ENCODE data around the gene HECW1.

The HECW1 gene

DNA sequence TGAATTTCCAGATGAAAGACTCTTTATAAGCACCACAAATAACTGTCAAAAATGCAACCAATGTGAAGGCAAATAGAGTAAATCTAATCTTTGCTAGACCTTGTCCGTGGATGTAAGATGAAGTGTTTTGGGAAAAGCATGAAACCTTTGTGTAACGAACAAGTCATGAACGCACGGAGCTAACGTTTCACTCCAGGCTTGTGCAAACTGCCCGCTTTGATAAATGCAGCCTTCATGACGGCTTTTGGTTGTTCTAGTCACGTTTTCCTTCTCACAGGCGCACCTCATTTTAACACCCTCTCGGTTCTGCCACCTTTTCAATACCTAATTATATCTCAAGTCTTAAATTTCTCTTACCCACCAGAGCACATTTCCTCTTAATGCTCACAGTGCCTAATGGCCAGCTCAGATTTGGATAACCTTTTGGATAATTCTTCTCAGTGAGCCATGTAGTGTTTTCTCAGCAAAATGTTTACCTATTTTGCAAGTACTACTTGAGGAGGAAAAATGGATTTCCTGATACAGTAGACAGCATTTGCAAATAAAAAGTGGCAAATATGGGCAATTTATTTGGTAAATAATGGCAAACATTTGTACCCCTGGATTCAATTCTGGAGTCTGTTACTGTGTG lies 63.2 kb downstream of the HECW1 start:
- no peak for DNase-seq
- H3K27me3 ChIP-seq (replicated peaks) = no peaks in the 10 kb centered on the region
- H3K27ac ChIP-seq = no peak overlapping the region
- in situ Hi-C loops (cut with HindIII; ENCODE audit: low pct_ligation_motif_present, low sequenced_read_pairs) = no loop called here
- TF ChIP-seq, protein P1, sequence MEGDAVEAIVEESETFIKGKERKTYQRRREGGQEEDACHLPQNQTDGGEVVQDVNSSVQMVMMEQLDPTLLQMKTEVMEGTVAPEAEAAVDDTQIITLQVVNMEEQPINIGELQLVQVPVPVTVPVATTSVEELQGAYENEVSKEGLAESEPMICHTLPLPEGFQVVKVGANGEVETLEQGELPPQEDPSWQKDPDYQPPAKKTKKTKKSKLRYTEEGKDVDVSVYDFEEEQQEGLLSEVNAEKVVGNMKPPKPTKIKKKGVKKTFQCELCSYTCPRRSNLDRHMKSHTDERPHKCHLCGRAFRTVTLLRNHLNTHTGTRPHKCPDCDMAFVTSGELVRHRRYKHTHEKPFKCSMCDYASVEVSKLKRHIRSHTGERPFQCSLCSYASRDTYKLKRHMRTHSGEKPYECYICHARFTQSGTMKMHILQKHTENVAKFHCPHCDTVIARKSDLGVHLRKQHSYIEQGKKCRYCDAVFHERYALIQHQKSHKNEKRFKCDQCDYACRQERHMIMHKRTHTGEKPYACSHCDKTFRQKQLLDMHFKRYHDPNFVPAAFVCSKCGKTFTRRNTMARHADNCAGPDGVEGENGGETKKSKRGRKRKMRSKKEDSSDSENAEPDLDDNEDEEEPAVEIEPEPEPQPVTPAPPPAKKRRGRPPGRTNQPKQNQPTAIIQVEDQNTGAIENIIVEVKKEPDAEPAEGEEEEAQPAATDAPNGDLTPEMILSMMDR (IDR thresholded peaks at IDR 0.05; ENCODE audit: low read depth, low read length, missing control alignments) = no peak
- H3K36me3 ChIP-seq (replicated peaks) = no peaks in the 10 kb centered on the region
- H3K4me3 ChIP-seq (ENCODE audit: low read depth, low read length) = no peak overlapping the region

DNA sequence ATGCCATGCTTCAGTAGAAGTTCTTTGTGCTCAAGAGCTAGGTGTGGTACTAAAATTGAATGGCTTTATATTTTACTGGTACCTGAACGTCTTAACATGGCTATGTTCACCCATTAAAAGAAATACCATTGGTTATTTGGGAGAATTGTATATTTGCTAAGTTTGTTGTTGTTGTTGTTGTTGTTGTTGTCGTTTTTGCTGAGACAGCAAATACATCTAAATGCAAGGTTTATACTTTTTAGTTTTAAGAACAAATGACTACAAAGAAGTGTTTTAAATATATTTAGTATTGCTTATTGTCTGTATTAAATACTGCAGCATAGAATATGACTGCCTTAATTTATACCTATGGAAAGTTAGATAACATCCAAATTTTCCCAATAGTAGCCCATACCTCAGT lies 66.9 kb downstream of the HECW1 start:
- Histone ChIP-seq H3K4me3 (ENCODE audit: low read depth, low read length) (no peak overlapping the region), H3K27ac (no peak overlapping the region), H3K36me3 (replicated peaks) (no peaks in the 10 kb centered on the region), H3K27me3 (replicated peaks) (no peaks in the 10 kb centered on the region)
- TF ChIP-seq, protein P1 (IDR thresholded peaks at IDR 0.05; ENCODE audit: low read depth, low read length, missing control alignments) = no peak
- DNase-seq = no peak
- in situ Hi-C loops (cut with HindIII; ENCODE audit: low pct_ligation_motif_present, low sequenced_read_pairs) = no loop called here

DNA sequence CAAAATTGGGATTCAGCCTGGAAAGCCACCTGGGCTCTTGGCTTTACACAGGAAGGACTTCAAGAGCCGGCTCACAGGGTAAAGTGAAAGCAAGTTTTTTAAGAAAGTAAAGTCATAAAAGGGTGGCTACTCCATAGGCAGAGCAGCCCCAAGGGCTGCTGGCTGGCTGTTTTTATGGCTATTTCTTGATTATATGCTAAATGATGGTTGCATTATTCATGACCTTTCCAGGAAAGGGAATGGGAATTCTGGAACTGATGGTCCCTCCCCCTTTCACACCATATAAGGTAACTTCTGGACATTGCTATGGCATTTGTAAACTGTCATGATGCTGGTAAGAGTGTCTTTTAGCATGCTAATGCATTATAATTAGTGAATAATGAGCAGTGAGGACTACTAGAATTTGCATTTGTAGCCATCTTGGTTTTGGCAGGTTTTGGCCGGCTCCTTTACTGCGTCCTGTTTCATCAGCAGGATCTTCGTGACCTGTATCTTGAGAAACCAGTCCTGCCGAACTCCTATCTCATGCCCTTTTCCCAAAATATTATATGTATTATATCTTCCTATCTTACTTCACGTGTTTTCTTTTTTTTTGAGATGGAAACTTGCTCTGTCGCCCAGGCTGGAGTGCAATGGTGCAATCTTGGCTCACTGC lies 80.5 kb downstream of the HECW1 start:
- in situ Hi-C loops (cut with HindIII; ENCODE audit: low pct_ligation_motif_present, low sequenced_read_pairs) = no loop called here
- Histone ChIP-seq H3K36me3 (replicated peaks) (no peaks in the 10 kb centered on the region), H3K27ac (no peak overlapping the region), H3K27me3 (replicated peaks) (no peaks in the 10 kb centered on the region), H3K4me3 (ENCODE audit: low read depth, low read length) (no peak overlapping the region)
- no peak for DNase-seq
- TF ChIP-seq, protein P1 (IDR thresholded peaks at IDR 0.05; ENCODE audit: low read depth, low read length, missing control alignments) = no peak

GRCh38 chr7:43193893-43194292 lies 81.4 kb downstream of the HECW1 start:
- Histone ChIP-seq H3K4me3 (ENCODE audit: low read depth, low read length) (no peak overlapping the region), H3K27me3 (replicated peaks) (no peaks in the 10 kb centered on the region), H3K27ac (no peak overlapping the region), H3K36me3 (replicated peaks) (no peaks in the 10 kb centered on the region)
- TF ChIP-seq, protein P1 (IDR thresholded peaks at IDR 0.05; ENCODE audit: low read depth, low read length, missing control alignments) = no peak
- no peak for DNase-seq
- in situ Hi-C loops (cut with HindIII; ENCODE audit: low pct_ligation_motif_present, low sequenced_read_pairs) = no loop called here

DNA sequence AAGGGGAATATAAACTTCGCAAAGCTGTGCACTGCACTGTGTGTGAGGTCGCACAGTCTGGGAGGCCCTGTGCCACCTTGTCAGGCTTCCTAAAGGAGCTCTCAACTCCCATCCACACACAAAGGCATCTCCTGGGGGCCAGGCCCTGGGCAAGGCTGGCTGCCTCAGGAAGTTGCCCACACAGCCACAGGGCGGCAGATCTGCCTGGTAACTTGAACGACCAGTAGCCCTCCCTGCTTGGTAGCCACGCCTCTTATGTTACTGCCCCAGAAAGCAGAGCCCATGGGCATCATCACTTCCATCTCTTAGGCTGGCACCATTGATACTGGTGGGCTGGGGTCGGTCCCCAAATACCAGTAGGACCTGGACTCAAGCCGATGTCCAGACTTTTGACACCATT lies 82.8 kb downstream of the HECW1 start:
- H3K27me3 ChIP-seq (replicated peaks) = no peaks in the 10 kb centered on the region
- DNase-seq = no peak
- TF ChIP-seq, protein P1 (IDR thresholded peaks at IDR 0.05; ENCODE audit: low read depth, low read length, missing control alignments) = no peak
- no peaks in the 10 kb centered on the region for H3K36me3 ChIP-seq (replicated peaks)
- in situ Hi-C loops (cut with HindIII; ENCODE audit: low pct_ligation_motif_present, low sequenced_read_pairs) = no loop called here
- no peak overlapping the region for H3K4me3 ChIP-seq (ENCODE audit: low read depth, low read length)
- H3K27ac ChIP-seq = no peak overlapping the region

- no peak for DNase-seq
- H3K36me3 ChIP-seq (replicated peaks) = no peaks in the 10 kb centered on the region
- H3K27me3 ChIP-seq (replicated peaks) = no peaks in the 10 kb centered on the region
- in situ Hi-C loops (cut with HindIII; ENCODE audit: low pct_ligation_motif_present, low sequenced_read_pairs) = no loop called here
- TF ChIP-seq, protein P1 (IDR thresholded peaks at IDR 0.05; ENCODE audit: low read depth, low read length, missing control alignments) = no peak
- H3K4me3 ChIP-seq (ENCODE audit: low read depth, low read length) = no peak overlapping the region
- no peak overlapping the region for H3K27ac ChIP-seq
Observed at GRCh38 chr7:43195768-43196167, 83.3 kb downstream of the HECW1 start.

All from brain microvascular endothelial cell (primary cell).